Measurements from ENCODE around the gene EML4. TPM values are rescaled to one million over a fixed set of nuclear protein-coding genes. Genes with fewer than 3 reads are reported as not detected.

The EML4 gene
- total RNA-seq, 1 experiment from 2014 or later, result 107 TPM

- no peaks in the 10 kb centered on the region for H3K36me3 ChIP-seq (ENCODE audit: control insufficient read depth, insufficient read depth, low read length)
- CTCF ChIA-PET, result interaction anchor here (0.6 to 2.9 kb wide), 3 partner anchors 113 to 385 kb away, joined by 7 to 16 read pairs (median 10); no protein-coding TSS in a partner anchor
- no peak for DNase-seq (ENCODE audit: low read depth, low spot score)
Measured at GRCh38 chr2:42239811-42240210, 70.7 kb downstream of the EML4 start.

GRCh38 chr2:42241517-42241916 lies 72.4 kb downstream of the EML4 start:
- H3K9me3 ChIP-seq (ENCODE audit: control insufficient read depth, insufficient read depth, low read depth, low read length), result no peaks in the 10 kb centered on the region
- H3K27me3 ChIP-seq (ENCODE audit: control insufficient read depth, insufficient read depth, low read length), result no peaks in the 10 kb centered on the region
- H3K4me1 ChIP-seq (ENCODE audit: control insufficient read depth, insufficient read depth, low read length), result peaks cover 31% of the 10 kb centered on the region
- in situ Hi-C loops (cut with HindIII; ENCODE audit: low pct_unique_long_range_greater_than_20kb, low sequenced_read_pairs) (no loop called here), intact Hi-C loops (cut with micrococcal nuclease; ENCODE audit: unreplicated experiment) (no loop called here)
- H3K4me3 ChIP-seq (ENCODE audit: low read depth in 2 of 2, low read length in 2 of 2), result no peak overlapping the region
- no peak for TF ChIP-seq REST (IDR thresholded peaks at IDR 0.05; ENCODE audit: insufficient read depth in 1 of 2, low read depth in 2 of 2, low read length in 1 of 2)
- no peak for TF ChIP-seq CTCF (IDR thresholded peaks at IDR 0.05)
- TF ChIP-seq TCF7L2 (IDR thresholded peaks at IDR 0.05; ENCODE audit: low read depth, low read length), result no peak
- no peak for TF ChIP-seq POLR2AphosphoS5 (IDR thresholded peaks at IDR 0.05; ENCODE audit: low read depth, low read length)
- TF ChIP-seq SIN3A (IDR thresholded peaks at IDR 0.05; ENCODE audit: borderline replicate concordance, insufficient read depth, low read depth, low read length), result no peak
- ATAC-seq (no peak), DNase-seq (ENCODE audit: low read depth, low spot score) (no peak)
- peak overlapping the region; percentile 18 for H3K27ac ChIP-seq (ENCODE audit: low read length)
- no TSS peak for BruUV-seq (replicated peaks)
- ChIA-PET CTCF (no interaction called here), POLR2A (no interaction called here)
- H3K36me3 ChIP-seq (ENCODE audit: control insufficient read depth, insufficient read depth, low read length), result peaks cover 4% of the 10 kb centered on the region

More at GRCh38 chr2:42239811-42240210, 70.7 kb downstream of the EML4 start:
- intact Hi-C loops (cut with micrococcal nuclease; ENCODE audit: unreplicated experiment) (loop anchor here (10.0 kb wide), 1 partner anchor 385 kb away; no protein-coding TSS in a partner anchor), in situ Hi-C loops (cut with HindIII; ENCODE audit: low pct_unique_long_range_greater_than_20kb, low sequenced_read_pairs) (no loop called here)
- Histone ChIP-seq H3K4me3 (ENCODE audit: low read depth in 2 of 2, low read length in 2 of 2) (no peak overlapping the region), H3K27me3 (ENCODE audit: control insufficient read depth, insufficient read depth, low read length) (no peaks in the 10 kb centered on the region), H3K9me3 (ENCODE audit: control insufficient read depth, insufficient read depth, low read depth, low read length) (no peaks in the 10 kb centered on the region), H3K27ac (ENCODE audit: low read length) (no peak overlapping the region), H3K4me1 (ENCODE audit: control insufficient read depth, insufficient read depth, low read length) (peaks cover 31% of the 10 kb centered on the region)
- no peak for TF ChIP-seq SIN3A (IDR thresholded peaks at IDR 0.05; ENCODE audit: borderline replicate concordance, insufficient read depth, low read depth, low read length)
- no peak for TF ChIP-seq CTCF (IDR thresholded peaks at IDR 0.05)
- TF ChIP-seq REST (IDR thresholded peaks at IDR 0.05; ENCODE audit: insufficient read depth in 1 of 2, low read depth in 2 of 2, low read length in 1 of 2), result no peak
- TF ChIP-seq TCF7L2 (IDR thresholded peaks at IDR 0.05; ENCODE audit: low read depth, low read length), result no peak
- no peak for TF ChIP-seq POLR2AphosphoS5 (IDR thresholded peaks at IDR 0.05; ENCODE audit: low read depth, low read length)
- no TSS peak for BruUV-seq (replicated peaks)
- ATAC-seq, result no peak
- POLR2A ChIA-PET, result no interaction called here

Measured in Panc1 (cell line).